Mesenchymal stem cell (in vitro differentiated cells and primary cell): ENCODE results near the gene PAX7.

Experiments used
- DNase-seq: peaks from one replicate; pipeline ENCODE4 v3.0.0-alpha.2; 2013
- H2AFZ ChIP-seq: one replicate; pipeline ENCODE4 v1.6.1; 2013; ENCODE audit warnings: low read depth, mild to moderate bottlenecking, control low read depth, inconsistent platforms, low read length, moderate library complexity
- H2AK5ac ChIP-seq: 2 replicates; pipeline ENCODE4 v1.6.1; 2013; ENCODE audit warnings: low read length, moderate library complexity, mild to moderate bottlenecking, inconsistent platforms; ENCODE audit not compliant: severe bottlenecking
- H2BK120ac ChIP-seq: one replicate; pipeline ENCODE4 v1.6.1; 2013; ENCODE audit warnings: low read depth, mild to moderate bottlenecking, inconsistent platforms, low read length, moderate library complexity
- H2BK12ac ChIP-seq, 2 experiments: one replicate each; pipeline ENCODE4 v1.6.1; 2013; ENCODE audit warnings: inconsistent platforms in 2 of 2, low read length in 2 of 2, mild to moderate bottlenecking in 2 of 2, moderate library complexity in 2 of 2, control low read depth in 1 of 2
- H2BK15ac ChIP-seq: one replicate; pipeline ENCODE4 v1.6.1; 2013; ENCODE audit warnings: mild to moderate bottlenecking, low read depth, inconsistent platforms; ENCODE audit not compliant: poor library complexity, severe bottlenecking
- H2BK5ac ChIP-seq: 2 replicates; pipeline ENCODE4 v1.6.1; 2013; ENCODE audit warnings: low read depth, mild to moderate bottlenecking, low read length, control low read depth, inconsistent platforms; ENCODE audit not compliant: poor library complexity, severe bottlenecking
- H3K14ac ChIP-seq, 2 experiments: one replicate each; pipeline ENCODE4 v1.6.1; 2013; ENCODE audit warnings: inconsistent platforms in 2 of 2, low read length in 2 of 2, control low read depth in 1 of 2, mild to moderate bottlenecking in 1 of 2, moderate library complexity in 1 of 2
- H3K18ac ChIP-seq, 2 experiments: one replicate each; pipeline ENCODE4 v1.6.1; 2013; ENCODE audit warnings: inconsistent platforms in 2 of 2, low read length in 2 of 2, control low read depth in 1 of 2, low read depth in 1 of 2, mild to moderate bottlenecking in 1 of 2
- H3K23ac ChIP-seq, 2 experiments: one replicate each; pipeline ENCODE4 v1.6.1; 2013; ENCODE audit warnings: inconsistent platforms in 2 of 2, low read length in 2 of 2, mild to moderate bottlenecking in 2 of 2, moderate library complexity in 2 of 2, control low read depth in 1 of 2
- H3K27ac ChIP-seq: 2 replicates; pipeline ENCODE4 v1.5.1; 2013; ENCODE audit warnings: mild to moderate bottlenecking, moderate library complexity, low read length, control low read depth, inconsistent platforms; ENCODE audit not compliant: poor library complexity, severe bottlenecking
- H3K27me3 ChIP-seq, 2 experiments: 2 replicates each; pipeline versions ENCODE4 v1.6.1 to v1.7.0; 2013; ENCODE audit warnings: low read length in 2 of 2, mild to moderate bottlenecking in 2 of 2, moderate library complexity in 2 of 2, control low read depth in 1 of 2, inconsistent platforms in 1 of 2; ENCODE audit not compliant: control insufficient read depth in 1 of 2, insufficient read depth in 1 of 2
- H3K36me3 ChIP-seq, 2 experiments: 2 replicates each; pipeline versions ENCODE4 v1.6.1 to v1.7.0; 2013; ENCODE audit warnings: low read length in 2 of 2, control low read depth in 1 of 2, inconsistent platforms in 1 of 2, low read depth in 1 of 2, mild to moderate bottlenecking in 1 of 2; ENCODE audit not compliant: insufficient read depth in 2 of 2, control insufficient read depth in 1 of 2
- H3K4ac ChIP-seq, 2 experiments: one replicate each; pipeline ENCODE4 v1.6.1; 2013; ENCODE audit warnings: inconsistent platforms in 2 of 2, low read length in 2 of 2, mild to moderate bottlenecking in 2 of 2, moderate library complexity in 2 of 2, control low read depth in 1 of 2, low read depth in 1 of 2
- H3K4me1 ChIP-seq: 2 replicates; pipeline ENCODE4 v1.6.1; 2013; ENCODE audit warnings: low read depth, low read length, control low read depth; ENCODE audit not compliant: control insufficient read depth, insufficient read depth
- H3K4me2 ChIP-seq: 2 replicates; pipeline ENCODE4 v1.6.1; 2013; ENCODE audit warnings: low read length, mild to moderate bottlenecking, inconsistent platforms; ENCODE audit not compliant: poor library complexity, severe bottlenecking
- H3K4me3 ChIP-seq, 2 experiments: 2 replicates each; pipeline versions ENCODE4 v1.5.1 to v1.7.0; 2013; ENCODE audit warnings: low read length in 2 of 2, mild to moderate bottlenecking in 2 of 2, control low read depth in 1 of 2, low read depth in 1 of 2; ENCODE audit not compliant: insufficient read depth in 1 of 2
- H3K79me1 ChIP-seq: replicated peaks from 2 replicates; pipeline ENCODE4 v1.6.1; 2013; ENCODE audit warnings: mild to moderate bottlenecking, control low read depth, low read length, inconsistent platforms; ENCODE audit not compliant: poor library complexity, severe bottlenecking
- H3K9ac ChIP-seq: 2 replicates; pipeline ENCODE4 v1.7.0; 2013; ENCODE audit warnings: mild to moderate bottlenecking, low read length, moderate library complexity
- H3K9me3 ChIP-seq: 2 replicates; pipeline ENCODE4 v1.7.0; 2013; ENCODE audit warnings: mild to moderate bottlenecking, low read length; ENCODE audit not compliant: control insufficient read depth
- H4K8ac ChIP-seq: one replicate; pipeline ENCODE4 v1.6.1; 2013; ENCODE audit warnings: inconsistent platforms, mild to moderate bottlenecking, low read length, moderate library complexity
- H4K91ac ChIP-seq: one replicate; pipeline ENCODE4 v1.6.1; 2013; ENCODE audit warnings: mild to moderate bottlenecking, low read length, inconsistent platforms
- WGBS: methylation state at CpG from one replicate; pipeline ENCODE4 v1.1.7; 2013; ENCODE audit warnings: mixed read lengths; 5-methylcytosine and 5-hydroxymethylcytosine counted together

Gene PAX7

GRCh38 chr1:18793164-18793563 is 162.5 kb downstream of the PAX7 start:
- Histone ChIP-seq H3K14ac (no peak overlapping the region), H2BK120ac (no peak overlapping the region), H3K27me3 (peaks cover 14 to 56% of the 10 kb centered on the region in 2 experiments), H3K23ac (no peak overlapping the region), H4K8ac (no peak overlapping the region), H4K91ac (no peak overlapping the region), H3K4ac (no peak overlapping the region), H3K79me1 (no peaks in the 10 kb centered on the region), H2BK12ac (no peak overlapping the region), H2AK5ac (no peak overlapping the region), H3K4me2 (no peak overlapping the region), H2AFZ (no peak overlapping the region), H3K27ac (no peak overlapping the region), H3K4me3 (no peak overlapping the region), H3K4me1 (no peaks in the 10 kb centered on the region), H3K18ac (no peak overlapping the region), H3K36me3 (no peaks in the 10 kb centered on the region), H2BK5ac (no peak overlapping the region), H3K9me3 (peaks cover 10% of the 10 kb centered on the region), H2BK15ac (no peak overlapping the region), H3K9ac (no peak overlapping the region)
- DNase-seq = no peak
- WGBS = 77% methylated on average over 10 of the region's 10 CpGs

GRCh38 chr1:18794051-18794450 is 163.4 kb downstream of the PAX7 start:
- no peak overlapping the region for H4K91ac ChIP-seq
- H3K18ac ChIP-seq = no peak overlapping the region
- no peak overlapping the region for H2AFZ ChIP-seq
- no peak overlapping the region for H2BK12ac ChIP-seq
- H3K79me1 ChIP-seq = no peaks in the 10 kb centered on the region
- H3K23ac ChIP-seq = no peak overlapping the region
- H3K4me2 ChIP-seq = no peak overlapping the region
- no peak overlapping the region for H2BK15ac ChIP-seq
- H3K14ac ChIP-seq = no peak overlapping the region
- H3K27ac ChIP-seq = no peak overlapping the region
- WGBS = 82% methylated on average over 6 of the region's 10 CpGs
- no peak overlapping the region for H3K9ac ChIP-seq
- no peak overlapping the region for H2AK5ac ChIP-seq
- H4K8ac ChIP-seq = no peak overlapping the region
- no peak overlapping the region for H3K4ac ChIP-seq
- no peak for DNase-seq
- peaks cover 14 to 59% of the 10 kb centered on the region in 2 experiments for H3K27me3 ChIP-seq
- H3K4me1 ChIP-seq = no peaks in the 10 kb centered on the region
- H3K4me3 ChIP-seq = no peak overlapping the region
- H3K36me3 ChIP-seq = no peaks in the 10 kb centered on the region
- H2BK5ac ChIP-seq = no peak overlapping the region
- H3K9me3 ChIP-seq = peaks cover 8% of the 10 kb centered on the region
- H2BK120ac ChIP-seq = no peak overlapping the region

GRCh38 chr1:18794561-18794960 is 163.9 kb downstream of the PAX7 start:
- H2AFZ ChIP-seq = no peak overlapping the region
- no peak overlapping the region for H3K4ac ChIP-seq
- H3K4me2 ChIP-seq = no peak overlapping the region
- H3K36me3 ChIP-seq = no peaks in the 10 kb centered on the region
- H3K14ac ChIP-seq = no peak overlapping the region
- H4K8ac ChIP-seq = no peak overlapping the region
- H2BK12ac ChIP-seq = no peak overlapping the region
- H3K23ac ChIP-seq = no peak overlapping the region
- no peak overlapping the region for H2BK15ac ChIP-seq
- no peak overlapping the region for H2BK5ac ChIP-seq
- H3K9me3 ChIP-seq = peaks cover 4% of the 10 kb centered on the region
- H3K79me1 ChIP-seq = no peaks in the 10 kb centered on the region
- H2AK5ac ChIP-seq = no peak overlapping the region
- WGBS = 23% methylated on average over 3 of the region's 5 CpGs
- H3K27ac ChIP-seq = no peak overlapping the region
- no peaks in the 10 kb centered on the region for H3K4me1 ChIP-seq
- H4K91ac ChIP-seq = no peak overlapping the region
- no peak for DNase-seq
- no peak overlapping the region for H2BK120ac ChIP-seq
- H3K27me3 ChIP-seq = peaks cover 14 to 54% of the 10 kb centered on the region in 2 experiments
- no peak overlapping the region for H3K9ac ChIP-seq
- no peak overlapping the region for H3K18ac ChIP-seq
- H3K4me3 ChIP-seq = no peak overlapping the region

GRCh38 chr1:18795002-18795689 is 164.5 kb downstream of the PAX7 start:
- H2AFZ ChIP-seq = no peak overlapping the region
- no peak overlapping the region for H3K14ac ChIP-seq
- no peaks in the 10 kb centered on the region for H3K79me1 ChIP-seq
- H3K18ac ChIP-seq = no peak overlapping the region
- H3K36me3 ChIP-seq = no peaks in the 10 kb centered on the region
- no peak overlapping the region for H3K23ac ChIP-seq
- H3K27ac ChIP-seq = no peak overlapping the region
- H2BK15ac ChIP-seq = no peak overlapping the region
- H3K27me3 ChIP-seq = peaks cover 10 to 50% of the 10 kb centered on the region in 2 experiments
- H3K4ac ChIP-seq = no peak overlapping the region
- no peak for DNase-seq
- H3K4me2 ChIP-seq = no peak overlapping the region
- H3K4me3 ChIP-seq = no peak overlapping the region
- H3K9me3 ChIP-seq = peaks cover 4% of the 10 kb centered on the region
- H2BK5ac ChIP-seq = no peak overlapping the region
- H4K8ac ChIP-seq = no peak overlapping the region
- H3K4me1 ChIP-seq = no peaks in the 10 kb centered on the region
- no peak overlapping the region for H2BK120ac ChIP-seq
- 41% methylated on average over 11 of the region's 14 CpGs for WGBS
- no peak overlapping the region for H4K91ac ChIP-seq
- H2AK5ac ChIP-seq = no peak overlapping the region
- H3K9ac ChIP-seq = no peak overlapping the region
- H2BK12ac ChIP-seq = no peak overlapping the region
